Measurements from ENCODE around the gene CHRNB1. TPM values are rescaled to one million over a fixed set of nuclear protein-coding genes. Genes with fewer than 3 reads are reported as not detected.

Gene CHRNB1
- 6.1 and 6.9 TPM in 2 replicates for total RNA-seq (2014; rRNA removed; shearing (Covaris generic))

GRCh38 chr17:7444682-7445618, at the start of gene CHRNB1:
Gene CHRNB1, plus strand, starts transcription at chr17:7445061. Its CDS starts 67 bp downstream, at chr17:7445128.

GRCh38 chr17:7403977-7404736, 40.7 kb upstream of the CHRNB1 start, which contains the start of gene TMEM256:
Gene TMEM256, minus strand, starts transcription at chr17:7404097. Its CDS starts 13 bp downstream, at chr17:7404084.

GRCh38 chr17:7407485-7408251, 37.2 kb upstream of the CHRNB1 start, which contains the start of gene NLGN2:
Gene NLGN2, plus strand, starts transcription at chr17:7407845. Its CDS starts 411 bp downstream, at chr17:7408256.

GRCh38 chr17:7419819-7420610, 24.8 kb upstream of the CHRNB1 start, which contains the start of gene SPEM1:
Gene SPEM1, plus strand, starts transcription at chr17:7420324. Its CDS starts 61 bp downstream, at chr17:7420385.

GRCh38 chr17:7425316-7425715, 19.5 kb upstream of the CHRNB1 start, which contains the start of gene SPEM2:
Gene SPEM2, plus strand, starts transcription at chr17:7425616. Its CDS starts 73 bp downstream, at chr17:7425689.

GRCh38 chr17:7428557-7428956, 16.3 kb upstream of the CHRNB1 start, which contains the start of gene SPEM3:
Gene SPEM3, plus strand, starts transcription at chr17:7428857. Its CDS starts 46 bp downstream, at chr17:7428903.

GRCh38 chr17:7439462-7440112, 5.3 kb upstream of the CHRNB1 start, which contains the start of gene FGF11:
Gene FGF11, plus strand, starts transcription at chr17:7439512. Its CDS starts 109 bp downstream, at chr17:7439621.

GRCh38 chr17:7479213-7480088, 34.6 kb downstream of the CHRNB1 start, which contains the start of gene ZBTB4:
Gene ZBTB4, minus strand, starts transcription at chr17:7479631. Its CDS starts 12,830 bp downstream, at chr17:7466801.

GRCh38 chr17:7481275-7481674, 36.4 kb downstream of the CHRNB1 start, which contains the start of gene SLC35G6:
Gene SLC35G6, plus strand, starts transcription at chr17:7481446. Its CDS starts 71 bp downstream, at chr17:7481517.

GRCh38 chr17:7484067-7484918, 39.4 kb downstream of the CHRNB1 start, which contains the start of gene POLR2A:
Gene POLR2A, plus strand, starts transcription at chr17:7484366.

Other genes with a start within 250 kb of the CHRNB1 start
- 18.1 and 25.8 TPM in 2 replicates for gene DLG4, start 225.2 kb upstream of the CHRNB1 start, total RNA-seq (2014; rRNA removed; shearing (Covaris generic))
- gene ACADVL, start 225.1 kb upstream of the CHRNB1 start, total RNA-seq (2014; rRNA removed; shearing (Covaris generic)), result 659 and 664 TPM in 2 replicates
- gene DVL2, start 210.5 kb upstream of the CHRNB1 start, total RNA-seq (2014; rRNA removed; shearing (Covaris generic)), result 67.9 and 69.8 TPM in 2 replicates
- gene PHF23, start 205.6 kb upstream of the CHRNB1 start, total RNA-seq (2014; rRNA removed; shearing (Covaris generic)), result 52.4 and 54.4 TPM in 2 replicates
- 147 and 165 TPM in 2 replicates for gene GABARAP, start 202.6 kb upstream of the CHRNB1 start, total RNA-seq (2014; rRNA removed; shearing (Covaris generic))
- 53.1 and 75.3 TPM in 2 replicates for gene CTDNEP1, start 193.3 kb upstream of the CHRNB1 start, total RNA-seq (2014; rRNA removed; shearing (Covaris generic))
- gene ELP5, start 192.8 kb upstream of the CHRNB1 start, total RNA-seq (2014; rRNA removed; shearing (Covaris generic)), result 69.7 and 99.4 TPM in 2 replicates
- gene CLDN7, start 182.6 kb upstream of the CHRNB1 start, total RNA-seq (2014; rRNA removed; shearing (Covaris generic)), result 0.49 and 0.50 TPM in 2 replicates
- 0.05 TPM in 1 of 2 replicates, not detected in the other for gene SLC2A4, start 163.3 kb upstream of the CHRNB1 start, total RNA-seq (2014; rRNA removed; shearing (Covaris generic))
- gene YBX2, start 150.4 kb upstream of the CHRNB1 start, total RNA-seq (2014; rRNA removed; shearing (Covaris generic)), result not detected in 2 replicates
- 1,009 and 1,089 TPM in 2 replicates for gene EIF5A, start 137.4 kb upstream of the CHRNB1 start, total RNA-seq (2014; rRNA removed; shearing (Covaris generic))
- gene GPS2, start 129.7 kb upstream of the CHRNB1 start, total RNA-seq (2014; rRNA removed; shearing (Covaris generic)), result 97.9 and 100 TPM in 2 replicates
- gene NEURL4, start 115.7 kb upstream of the CHRNB1 start, total RNA-seq (2014; rRNA removed; shearing (Covaris generic)), result 14.2 and 17.0 TPM in 2 replicates
- 2.5 and 5.1 TPM in 2 replicates for gene ACAP1, start 108.5 kb upstream of the CHRNB1 start, total RNA-seq (2014; rRNA removed; shearing (Covaris generic))
- gene KCTD11, start 92.9 kb upstream of the CHRNB1 start, total RNA-seq (2014; rRNA removed; shearing (Covaris generic)), result 5.3 and 7.2 TPM in 2 replicates
- not detected in 2 replicates for gene TMEM95, start 89.9 kb upstream of the CHRNB1 start, total RNA-seq (2014; rRNA removed; shearing (Covaris generic))
- 1.0 and 2.4 TPM in 2 replicates for gene TNK1, start 64.0 kb upstream of the CHRNB1 start, total RNA-seq (2014; rRNA removed; shearing (Covaris generic))
- 32.1 and 34.0 TPM in 2 replicates for gene PLSCR3, start 50.5 kb upstream of the CHRNB1 start, total RNA-seq (2014; rRNA removed; shearing (Covaris generic))
- gene TMEM256, start 41.0 kb upstream of the CHRNB1 start, total RNA-seq (2014; rRNA removed; shearing (Covaris generic)), result 111 and 127 TPM in 2 replicates
- 9.7 and 10.0 TPM in 2 replicates for gene NLGN2, start 37.2 kb upstream of the CHRNB1 start, total RNA-seq (2014; rRNA removed; shearing (Covaris generic))
- not detected in 2 replicates for gene SPEM1, start 24.7 kb upstream of the CHRNB1 start, total RNA-seq (2014; rRNA removed; shearing (Covaris generic))
- gene SPEM2, start 19.4 kb upstream of the CHRNB1 start, total RNA-seq (2014; rRNA removed; shearing (Covaris generic)), result not detected in 2 replicates
- not detected in 2 replicates for gene SPEM3, start 16.2 kb upstream of the CHRNB1 start, total RNA-seq (2014; rRNA removed; shearing (Covaris generic))
- 4.0 and 7.8 TPM in 2 replicates for gene TMEM102, start 9.6 kb upstream of the CHRNB1 start, total RNA-seq (2014; rRNA removed; shearing (Covaris generic))
- gene FGF11, start 5.5 kb upstream of the CHRNB1 start, total RNA-seq (2014; rRNA removed; shearing (Covaris generic)), result 0.38 and 0.98 TPM in 2 replicates
- gene ZBTB4, start 34.6 kb downstream of the CHRNB1 start, total RNA-seq (2014; rRNA removed; shearing (Covaris generic)), result 12.8 and 13.5 TPM in 2 replicates
- not detected in 2 replicates for gene SLC35G6, start 36.4 kb downstream of the CHRNB1 start, total RNA-seq (2014; rRNA removed; shearing (Covaris generic))
- 53.6 and 115 TPM in 2 replicates for gene POLR2A, start 39.3 kb downstream of the CHRNB1 start, total RNA-seq (2014; rRNA removed; shearing (Covaris generic))
- gene TNFSF12, start 104.0 kb downstream of the CHRNB1 start, total RNA-seq (2014; rRNA removed; shearing (Covaris generic)), result 0.45 and 0.66 TPM in 2 replicates
- 0.90 and 1.5 TPM in 2 replicates for gene TNFSF13, start 113.7 kb downstream of the CHRNB1 start, total RNA-seq (2014; rRNA removed; shearing (Covaris generic))
- 96.6 and 98.8 TPM in 2 replicates for gene SENP3, start 116.9 kb downstream of the CHRNB1 start, total RNA-seq (2014; rRNA removed; shearing (Covaris generic))
- gene CD68, start 134.6 kb downstream of the CHRNB1 start, total RNA-seq (2014; rRNA removed; shearing (Covaris generic)), result 29.1 and 38.4 TPM in 2 replicates
- 88.3 and 111 TPM in 2 replicates for gene MPDU1, start 138.8 kb downstream of the CHRNB1 start, total RNA-seq (2014; rRNA removed; shearing (Covaris generic))
- gene SOX15, start 145.0 kb downstream of the CHRNB1 start, total RNA-seq (2014; rRNA removed; shearing (Covaris generic)), result 0.60 TPM in 1 of 2 replicates, not detected in the other
- 78.4 and 79.8 TPM in 2 replicates for gene FXR2, start 169.8 kb downstream of the CHRNB1 start, total RNA-seq (2014; rRNA removed; shearing (Covaris generic))
- 36.6 and 36.9 TPM in 2 replicates for gene SAT2, start 182.8 kb downstream of the CHRNB1 start, total RNA-seq (2014; rRNA removed; shearing (Covaris generic))
- not detected in 2 replicates for gene SHBG, start 185.1 kb downstream of the CHRNB1 start, total RNA-seq (2014; rRNA removed; shearing (Covaris generic))
- gene ATP1B2, start 205.9 kb downstream of the CHRNB1 start, total RNA-seq (2014; rRNA removed; shearing (Covaris generic)), result 0.03 and 0.08 TPM in 2 replicates
- gene TP53, start 242.4 kb downstream of the CHRNB1 start, total RNA-seq (2014; rRNA removed; shearing (Covaris generic)), result 40.1 and 41.7 TPM in 2 replicates
- 10.4 and 22.0 TPM in 2 replicates for gene WRAP53, start 243.4 kb downstream of the CHRNB1 start, total RNA-seq (2014; rRNA removed; shearing (Covaris generic))